ENCODE data around the gene DEF6.
A peak's percentile ranks its signal among the peaks of the same experiment; 100 is the strongest.

Gene DEF6

DNA sequence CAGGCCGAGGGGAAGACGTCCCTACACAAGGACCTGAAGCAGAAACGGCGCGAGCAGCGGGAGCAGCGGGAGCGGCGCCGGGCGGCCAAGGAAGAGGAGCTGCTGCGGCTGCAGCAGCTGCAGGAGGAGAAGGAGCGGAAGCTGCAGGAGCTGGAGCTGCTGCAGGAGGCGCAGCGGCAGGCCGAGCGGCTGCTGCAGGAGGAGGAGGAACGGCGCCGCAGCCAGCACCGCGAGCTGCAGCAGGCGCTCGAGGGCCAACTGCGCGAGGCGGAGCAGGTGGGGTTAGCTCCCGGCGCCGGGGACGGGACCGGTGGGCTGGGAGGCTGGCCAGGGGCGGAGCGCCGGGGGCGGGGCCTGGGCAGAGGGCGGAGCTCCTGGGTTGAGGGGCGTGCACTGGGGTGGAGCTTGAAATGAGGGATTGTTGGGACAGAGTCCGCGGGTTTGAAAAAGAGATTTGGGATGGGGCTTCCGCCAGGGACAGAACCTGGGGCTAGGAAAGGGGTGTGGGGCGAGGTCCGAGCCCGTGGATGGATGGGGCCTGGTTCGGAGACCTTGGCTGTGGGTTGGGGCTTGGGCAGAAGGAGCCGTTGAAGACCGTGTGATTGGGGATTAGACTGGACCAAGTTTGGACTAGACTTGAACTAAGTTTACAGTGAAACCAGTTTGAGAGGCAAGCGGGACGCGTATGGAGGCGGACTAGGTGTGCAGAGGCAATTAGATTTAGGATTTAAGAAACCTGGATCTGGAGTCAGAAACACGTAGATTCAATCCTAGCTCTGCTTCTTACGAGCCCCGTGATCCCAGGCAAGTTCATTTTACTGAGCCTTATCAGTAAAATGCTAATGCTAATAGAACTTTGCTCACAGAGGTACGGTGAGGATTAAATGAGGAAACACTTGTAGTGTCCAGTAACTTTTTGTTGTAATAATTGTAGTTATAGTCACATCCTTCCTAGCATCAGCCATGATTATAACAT is 20.9 kb downstream of the DEF6 start:
- TF ChIP-seq ZNF384 (IDR thresholded peaks at IDR 0.05) (no peak), ARNT (IDR thresholded peaks at IDR 0.05) (no peak), L3MBTL2 (conservative IDR thresholded peaks at IDR 0.05) (peak; percentile 74), BHLHE40 (IDR thresholded peaks at IDR 0.05; ENCODE audit: borderline replicate concordance) (no peak), SP1 (IDR thresholded peaks at IDR 0.05) (no peak), CTBP1 (IDR thresholded peaks at IDR 0.05; ENCODE audit: borderline replicate concordance) (no peak), TARDBP (IDR thresholded peaks at IDR 0.05) (no peak), ELF4 (IDR thresholded peaks at IDR 0.05) (no peak), FOXA1 (IDR thresholded peaks at IDR 0.05) (no peak), LEF1 (IDR thresholded peaks at IDR 0.05; ENCODE audit: borderline replicate concordance) (no peak), SUZ12 (IDR thresholded peaks at IDR 0.05) (no peak), FOXM1 (IDR thresholded peaks at IDR 0.05; ENCODE audit: borderline replicate concordance) (no peak), HDGF (IDR thresholded peaks at IDR 0.05; ENCODE audit: borderline replicate concordance) (no peak), FOXK2 (IDR thresholded peaks at IDR 0.05) (no peak), NFRKB (IDR thresholded peaks at IDR 0.05) (no peak)
- TF ChIP-seq, protein P1, sequence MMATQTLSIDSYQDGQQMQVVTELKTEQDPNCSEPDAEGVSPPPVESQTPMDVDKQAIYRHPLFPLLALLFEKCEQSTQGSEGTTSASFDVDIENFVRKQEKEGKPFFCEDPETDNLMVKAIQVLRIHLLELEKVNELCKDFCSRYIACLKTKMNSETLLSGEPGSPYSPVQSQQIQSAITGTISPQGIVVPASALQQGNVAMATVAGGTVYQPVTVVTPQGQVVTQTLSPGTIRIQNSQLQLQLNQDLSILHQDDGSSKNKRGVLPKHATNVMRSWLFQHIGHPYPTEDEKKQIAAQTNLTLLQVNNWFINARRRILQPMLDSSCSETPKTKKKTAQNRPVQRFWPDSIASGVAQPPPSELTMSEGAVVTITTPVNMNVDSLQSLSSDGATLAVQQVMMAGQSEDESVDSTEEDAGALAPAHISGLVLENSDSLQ (IDR thresholded peaks at IDR 0.05): peak; percentile 46; the same call in 1 of the 2 replicates
- POLR2A ChIA-PET: interaction anchor here (0.7 to 1.8 kb wide), 14 partner anchors 9 to 153 kb away, joined by 3 to 9 read pairs (median 4); partner anchors contain the start of genes DEF6, FANCE, PPARD and RPL10A
- DNase-seq (ENCODE audit: extremely low spot score): peak; percentile 96
- CTCF ChIA-PET: interaction anchor here (0.8 to 1.1 kb wide), 4 partner anchors 9 to 135 kb away, joined by 3 to 7 read pairs (median 4); no protein-coding TSS in a partner anchor

DNA sequence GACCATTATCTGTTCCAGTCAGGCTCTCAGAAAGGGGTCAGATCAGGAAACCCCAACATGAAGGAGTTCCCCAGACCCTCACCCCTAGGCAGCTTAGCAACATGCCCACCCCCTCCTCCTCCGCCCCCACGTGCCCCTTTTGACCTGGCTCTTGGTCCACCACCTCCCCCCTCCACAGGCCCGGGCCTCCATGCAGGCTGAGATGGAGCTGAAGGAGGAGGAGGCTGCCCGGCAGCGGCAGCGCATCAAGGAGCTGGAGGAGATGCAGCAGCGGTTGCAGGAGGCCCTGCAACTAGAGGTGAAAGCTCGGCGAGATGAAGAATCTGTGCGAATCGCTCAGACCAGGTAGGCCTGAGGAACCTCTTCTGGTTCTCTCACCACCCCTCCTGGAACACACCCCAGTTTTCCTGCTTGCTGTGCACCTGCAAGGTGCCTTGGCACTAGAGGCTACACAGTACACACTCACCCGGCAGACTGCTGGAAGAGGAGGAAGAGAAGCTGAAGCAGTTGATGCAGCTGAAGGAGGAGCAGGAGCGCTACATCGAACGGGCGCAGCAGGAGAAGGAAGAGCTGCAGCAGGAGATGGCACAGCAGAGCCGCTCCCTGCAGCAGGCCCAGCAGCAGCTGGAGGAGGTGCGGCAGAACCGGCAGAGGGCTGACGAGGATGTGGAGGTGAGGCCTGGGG is 21.9 kb downstream of the DEF6 start:
- CTCF ChIA-PET: interaction anchor here (1.8 kb wide), 1 partner anchor 22 kb away, joined by 5 read pairs; the partner anchor contains the start of gene PPARD
- TF ChIP-seq HDGF (IDR thresholded peaks at IDR 0.05; ENCODE audit: borderline replicate concordance) (no peak), CTBP1 (IDR thresholded peaks at IDR 0.05; ENCODE audit: borderline replicate concordance) (no peak), ARNT (IDR thresholded peaks at IDR 0.05) (no peak), ZNF384 (IDR thresholded peaks at IDR 0.05) (no peak), NFRKB (IDR thresholded peaks at IDR 0.05) (no peak), FOXA1 (IDR thresholded peaks at IDR 0.05) (no peak), BHLHE40 (IDR thresholded peaks at IDR 0.05; ENCODE audit: borderline replicate concordance) (no peak)
- TF ChIP-seq, protein P1 (IDR thresholded peaks at IDR 0.05): no peak
- DNase-seq (ENCODE audit: extremely low spot score): no peak
- POLR2A ChIA-PET: interaction anchor here (0.6 to 1.8 kb wide), 5 partner anchors 8 to 1990 kb away, joined by 3 to 9 read pairs (median 5); partner anchors contain the start of genes PPARD and ZNF76

DNA sequence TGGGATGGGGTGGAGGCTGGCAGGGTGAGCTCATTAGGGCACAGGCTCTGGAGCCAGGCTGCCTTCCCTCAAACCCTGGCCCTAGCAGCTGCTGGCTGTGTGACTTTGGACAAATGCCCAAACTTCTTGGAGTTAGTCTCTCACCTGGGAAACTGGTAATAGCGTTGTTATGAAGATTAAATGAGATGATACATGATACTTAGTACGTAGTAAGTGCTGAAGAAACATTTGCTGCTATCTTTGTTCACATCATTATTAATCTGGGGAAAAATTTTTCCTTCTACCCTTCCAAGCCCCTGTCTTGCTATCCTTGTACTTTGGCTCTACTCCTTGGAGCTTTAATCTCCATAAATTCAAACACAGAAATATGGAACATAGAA is 22.4 kb downstream of the DEF6 start:
- DNase-seq (ENCODE audit: extremely low spot score): no peak
- TF ChIP-seq CTBP1 (IDR thresholded peaks at IDR 0.05; ENCODE audit: borderline replicate concordance) (no peak), FOXK2 (IDR thresholded peaks at IDR 0.05) (no peak), FOXM1 (IDR thresholded peaks at IDR 0.05; ENCODE audit: borderline replicate concordance) (no peak), NFRKB (IDR thresholded peaks at IDR 0.05) (no peak), L3MBTL2 (conservative IDR thresholded peaks at IDR 0.05) (no peak), BHLHE40 (IDR thresholded peaks at IDR 0.05; ENCODE audit: borderline replicate concordance) (no peak), SUZ12 (IDR thresholded peaks at IDR 0.05) (no peak), ARNT (IDR thresholded peaks at IDR 0.05) (no peak), SP1 (IDR thresholded peaks at IDR 0.05) (no peak), FOXA1 (IDR thresholded peaks at IDR 0.05) (no peak), ELF4 (IDR thresholded peaks at IDR 0.05) (no peak), HDGF (IDR thresholded peaks at IDR 0.05; ENCODE audit: borderline replicate concordance) (no peak), TARDBP (IDR thresholded peaks at IDR 0.05) (no peak), LEF1 (IDR thresholded peaks at IDR 0.05; ENCODE audit: borderline replicate concordance) (no peak), ZNF384 (IDR thresholded peaks at IDR 0.05) (no peak)
- TF ChIP-seq, protein P1 (IDR thresholded peaks at IDR 0.05): no peak
- ChIA-PET CTCF (interaction anchor here (1.8 kb wide), 1 partner anchor 22 kb away, joined by 5 read pairs; the partner anchor contains the start of gene PPARD), POLR2A (interaction anchor here (0.6 to 0.8 kb wide), 2 partner anchors 61 to 1991 kb away, joined by 3 read pairs; partner anchors contain the start of gene ZNF76)

DNA sequence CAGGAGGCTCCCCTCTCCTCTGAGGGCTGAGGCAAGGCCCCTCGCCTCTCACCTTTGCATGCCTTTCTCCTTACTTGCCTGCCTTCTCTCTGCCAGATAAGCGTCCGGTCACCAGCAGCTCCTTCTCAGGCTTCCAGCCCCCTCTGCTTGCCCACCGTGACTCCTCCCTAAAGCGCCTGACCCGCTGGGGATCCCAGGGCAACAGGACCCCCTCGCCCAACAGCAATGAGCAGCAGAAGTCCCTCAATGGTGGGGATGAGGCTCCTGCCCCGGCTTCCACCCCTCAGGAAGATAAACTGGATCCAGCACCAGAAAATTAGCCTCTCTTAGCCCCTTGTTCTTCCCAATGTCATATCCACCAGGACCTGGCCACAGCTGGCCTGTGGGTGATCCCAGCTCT is 23.5 kb downstream of the DEF6 start:
- TF ChIP-seq FOXK2 (IDR thresholded peaks at IDR 0.05): no peak
- TF ChIP-seq HDGF (IDR thresholded peaks at IDR 0.05; ENCODE audit: borderline replicate concordance): no peak
- DNase-seq (ENCODE audit: extremely low spot score): no peak
- CTCF ChIA-PET: interaction anchor here (1.8 kb wide), 1 partner anchor 21 kb away, joined by 5 read pairs; the partner anchor contains the start of gene PPARD
- POLR2A ChIA-PET: no interaction called here

DNA sequence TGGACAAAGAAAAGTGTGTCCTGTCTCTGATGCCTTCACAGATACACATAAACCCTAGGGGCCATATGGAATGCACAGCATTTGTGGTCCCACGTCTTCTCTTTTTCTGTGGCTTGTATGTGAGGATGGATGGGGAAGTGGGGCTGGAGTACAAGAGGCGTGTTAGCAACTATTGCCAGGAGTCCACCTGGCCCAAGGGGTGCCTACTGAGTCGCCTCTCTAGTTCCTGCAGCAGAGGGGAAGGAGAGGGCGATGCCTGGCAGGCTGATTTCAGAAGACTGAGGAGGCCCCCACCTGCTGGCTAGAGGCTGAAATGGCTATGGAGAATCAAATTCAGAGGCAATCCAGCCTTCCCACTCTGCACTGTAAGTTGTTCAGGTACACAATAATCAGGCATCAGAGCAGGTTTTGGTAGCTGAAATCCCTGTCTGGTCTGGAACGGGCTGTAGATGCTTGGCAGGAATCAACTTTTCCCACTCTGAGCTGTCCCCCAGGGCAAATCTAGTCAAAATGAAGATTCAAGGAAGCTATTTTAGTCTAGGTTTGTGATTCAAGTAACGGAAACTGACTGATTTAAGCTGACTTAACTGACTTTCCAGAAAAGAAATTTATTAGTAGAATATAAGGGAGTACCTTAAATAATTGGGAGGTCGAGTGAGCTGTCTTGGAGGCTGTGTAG is 29.9 kb downstream of the DEF6 start:
- ChIA-PET POLR2A (interaction anchor here (1.4 to 2.3 kb wide), 2 partner anchors 9 to 125 kb away, joined by 3 to 9 read pairs; partner anchors contain the start of gene FANCE), CTCF (interaction anchor here (0.6 to 1.4 kb wide), 9 partner anchors 9 to 122 kb away, joined by 3 to 13 read pairs (median 4); partner anchors contain the start of gene ZNF76)
- peak; percentile 72 for DNase-seq (ENCODE audit: extremely low spot score)
- no peak for TF ChIP-seq L3MBTL2 (conservative IDR thresholded peaks at IDR 0.05)
- no peak for TF ChIP-seq FOXK2 (IDR thresholded peaks at IDR 0.05)
- no peak for TF ChIP-seq SP1 (IDR thresholded peaks at IDR 0.05)
- no peak for TF ChIP-seq HDGF (IDR thresholded peaks at IDR 0.05; ENCODE audit: borderline replicate concordance)
- no peak for TF ChIP-seq NFRKB (IDR thresholded peaks at IDR 0.05)
- TF ChIP-seq TARDBP (IDR thresholded peaks at IDR 0.05): no peak
- TF ChIP-seq ZNF384 (IDR thresholded peaks at IDR 0.05): no peak
- no peak for TF ChIP-seq CTBP1 (IDR thresholded peaks at IDR 0.05; ENCODE audit: borderline replicate concordance)
